Measurements from ENCODE around the gene GNAI3.

The GNAI3 gene

DNA sequence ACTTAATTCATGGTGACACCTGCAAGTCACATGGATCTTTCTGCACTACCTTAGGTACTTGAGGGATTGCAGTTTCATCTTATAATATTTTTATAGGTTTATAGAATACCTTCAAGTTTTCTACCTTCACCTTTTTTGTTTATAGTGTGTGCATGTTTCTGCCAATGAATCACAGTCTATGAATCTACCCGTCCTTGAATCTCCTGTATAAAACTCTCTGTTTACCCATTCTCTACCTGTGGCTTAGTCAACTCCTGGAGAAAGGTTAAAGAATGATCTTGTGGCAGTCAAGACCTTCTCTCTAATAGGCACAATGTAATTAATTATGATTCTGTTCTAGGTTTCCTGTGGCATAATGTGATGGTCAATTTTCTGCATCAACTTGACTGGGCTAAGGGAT lies 116.3 kb downstream of the GNAI3 start:
- no peak for DNase-seq

DNA sequence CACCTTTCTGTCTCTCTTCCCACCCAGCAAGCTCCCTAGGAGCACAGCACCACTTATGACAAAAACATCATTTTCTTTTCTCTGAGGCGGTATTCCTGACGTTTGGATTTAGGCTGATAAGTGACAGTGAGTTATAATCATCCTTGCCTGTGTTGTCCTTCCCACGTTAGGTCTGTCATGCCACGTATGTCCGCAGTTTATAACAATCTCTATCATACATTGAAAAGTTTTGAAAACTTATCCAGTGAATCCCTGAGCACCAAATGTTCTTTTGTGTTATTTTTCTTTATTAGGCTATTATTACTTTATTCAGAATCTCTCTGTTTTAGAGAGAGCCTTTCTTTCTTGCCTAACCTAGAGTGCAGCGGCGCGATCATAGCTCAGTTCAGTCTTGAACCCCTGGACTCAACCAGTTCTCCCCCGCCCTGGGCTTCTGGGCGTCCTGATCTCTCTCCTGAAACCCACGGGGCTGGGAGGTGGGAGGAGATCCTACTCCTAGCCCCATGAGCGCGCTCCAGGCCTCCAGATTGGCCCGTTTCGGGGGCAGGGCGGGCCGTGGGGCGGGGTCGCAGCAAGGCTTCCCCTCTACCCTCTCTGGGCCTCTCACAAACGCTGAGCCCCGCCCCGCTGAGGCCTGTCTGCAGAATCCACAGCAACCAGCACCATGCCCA lies 119.2 kb downstream of the GNAI3 start, which contains the start of gene GSTM2:
GSTM2 (plus strand) TSS at position 606 of the 671 bp plus-strand sequence; CDS start at position 665, 59 bp downstream.
- DNase-seq: peak; percentile 96

Data from islet precursor cell (in vitro differentiated cells).